HG03439 (cell line): ENCODE data around the gene DKKL1.

Experiments
- ATAC-seq: cut with Tn5 transposase; IDR thresholded peaks from one replicate; pipeline ENCODE4 v1.9.1; 2021; ENCODE audit warnings: mild to moderate bottlenecking, moderate library complexity; ENCODE audit not compliant: unreplicated experiment

DKKL1 gene

GRCh38 chr19:49418511-49418910 lies 54.8 kb downstream of the DKKL1 start:
- no peak for ATAC-seq

- no peak for ATAC-seq
Observed at GRCh38 chr19:49419173-49419572, 55.5 kb downstream of the DKKL1 start.

GRCh38 chr19:49420227-49420626 lies 56.5 kb downstream of the DKKL1 start:
- ATAC-seq = no peak

- ATAC-seq = no peak
Observed at GRCh38 chr19:49421039-49421877, 57.6 kb downstream of the DKKL1 start.

- ATAC-seq = no peak
Observed at GRCh38 chr19:49421878-49422202, 58.2 kb downstream of the DKKL1 start.

GRCh38 chr19:49422407-49423070 lies 58.9 kb downstream of the DKKL1 start:
- no peak for ATAC-seq

GRCh38 chr19:49423071-49423984 lies 59.7 kb downstream of the DKKL1 start, which contains the start of gene PTH2:
TSS of gene PTH2 (minus strand) at chr19:49423441. CDS start at chr19:49423339, 102 bp downstream.
- no peak for ATAC-seq

- ATAC-seq = no peak
Observed at GRCh38 chr19:49423985-49424303, 60.3 kb downstream of the DKKL1 start.
